ENCODE data around the gene DDX54. TPM values are rescaled to one million over a fixed set of nuclear protein-coding genes. Genes with fewer than 3 reads are reported as not detected.

DDX54 gene
- total RNA-seq, 6 donors from 2014 or later: 43.3 to 81.5 (median 58.9) TPM

GRCh38 chr12:113222730-113223531 is 37.7 kb upstream of the DDX54 start:
- ATAC-seq (ENCODE audit: low FRiP score in 2 of 2): peak; percentile 24 to 56
- peaks cover 0 to 13% (median 7%) of the 10 kb centered on the region in 4 donors for H3K36me3 ChIP-seq
- no peaks in the 10 kb centered on the region for H3K9me3 ChIP-seq
- H3K4me3 ChIP-seq: peak overlapping the region in 3 of 4 donors; percentile 91 to 94 (median 92)
- 10 to 14% methylated on average over 11 of the region's 11 CpGs for WGBS, 2 donors
- no peaks in the 10 kb centered on the region for H3K27me3 ChIP-seq
- TF ChIP-seq POLR2A (IDR thresholded peaks at IDR 0.05): peak in 2 of 4 donors; percentile 17 to 52
- TF ChIP-seq POLR2AphosphoS5 (IDR thresholded peaks at IDR 0.05): peak; percentile 78 to 87
- TF ChIP-seq EP300 (IDR thresholded peaks at IDR 0.05): peak in 2 of 4 donors; percentile 9 to 79
- TF ChIP-seq CTCF (IDR thresholded peaks at IDR 0.05): no peak
- peak in 1 of 2 donors; percentile 89 for DNase-seq
- peaks cover 37 to 56% (median 48%) of the 10 kb centered on the region in 4 donors for H3K4me1 ChIP-seq
- peak overlapping the region; percentile 90 to 96 (median 92) for H3K27ac ChIP-seq

GRCh38 chr12:113221997-113222729 is 36.9 kb upstream of the DDX54 start:
- no peak for ATAC-seq (ENCODE audit: low FRiP score in 2 of 2)
- no peaks in the 10 kb centered on the region for H3K9me3 ChIP-seq
- 11 to 12% methylated on average over 8 to 12 of the region's 12 CpGs for WGBS, 2 donors
- H3K4me3 ChIP-seq: peak overlapping the region; percentile 91 to 97 (median 93)
- DNase-seq: no peak
- peaks cover 33 to 56% (median 43%) of the 10 kb centered on the region in 4 donors for H3K4me1 ChIP-seq
- H3K36me3 ChIP-seq: peaks cover 0 to 6% (median 4%) of the 10 kb centered on the region in 4 donors
- H3K27ac ChIP-seq: peak overlapping the region; percentile 90 to 96 (median 92)
- TF ChIP-seq POLR2AphosphoS5 (IDR thresholded peaks at IDR 0.05): no peak
- TF ChIP-seq EP300 (IDR thresholded peaks at IDR 0.05): no peak
- no peak for TF ChIP-seq CTCF (IDR thresholded peaks at IDR 0.05)
- no peak for TF ChIP-seq POLR2A (IDR thresholded peaks at IDR 0.05)
- H3K27me3 ChIP-seq: no peaks in the 10 kb centered on the region

GRCh38 chr12:113221181-113221996 is 36.1 kb upstream of the DDX54 start, which contains the start of gene TPCN1:
Gene TPCN1 (plus strand): TSS chr12:113221464. CDS start chr12:113226853, 5,389 bp downstream.
- Histone ChIP-seq H3K4me3 (peak within 1 kb of the TSS; percentile 91 to 97 (median 93)), H3K27ac (peak within 1 kb of the TSS; percentile 90 to 96 (median 92)), H3K36me3 (no peaks in the 10 kb centered on the region), H3K4me1 (peaks cover 28 to 59% (median 46%) of the 10 kb centered on the region in 4 donors), H3K9me3 (no peaks in the 10 kb centered on the region), H3K27me3 (no peaks in the 10 kb centered on the region)
- peak; percentile 96 to 100 for DNase-seq
- peak; percentile 97 to 99 for ATAC-seq (ENCODE audit: low FRiP score in 2 of 2)
- 0 to 1% methylated on average over 24 to 34 of the region's 68 CpGs for WGBS, 2 donors
- TF ChIP-seq POLR2A (IDR thresholded peaks at IDR 0.05): peak in 3 of 4 donors; percentile 96 to 100 (median 99)
- peak in 3 of 6 experiments; percentile 41 to 63 (median 47) for TF ChIP-seq CTCF (IDR thresholded peaks at IDR 0.05)
- peak; percentile 90 to 96 for TF ChIP-seq POLR2AphosphoS5 (IDR thresholded peaks at IDR 0.05)
- peak in 1 of 4 donors; percentile 44 for TF ChIP-seq EP300 (IDR thresholded peaks at IDR 0.05)

GRCh38 chr12:113220593-113221180 is 35.4 kb upstream of the DDX54 start:
- peak overlapping the region; percentile 36 to 94 (median 92) for H3K4me3 ChIP-seq
- peaks cover 29 to 65% (median 50%) of the 10 kb centered on the region in 4 donors for H3K4me1 ChIP-seq
- H3K9me3 ChIP-seq: no peaks in the 10 kb centered on the region
- DNase-seq (peak in 1 of 2 donors; percentile 25), ATAC-seq (ENCODE audit: low FRiP score in 2 of 2) (no peak)
- H3K36me3 ChIP-seq: no peaks in the 10 kb centered on the region
- no peaks in the 10 kb centered on the region for H3K27me3 ChIP-seq
- TF ChIP-seq POLR2A (IDR thresholded peaks at IDR 0.05): no peak
- peak; percentile 3 to 7 for TF ChIP-seq POLR2AphosphoS5 (IDR thresholded peaks at IDR 0.05)
- no peak for TF ChIP-seq EP300 (IDR thresholded peaks at IDR 0.05)
- 1% methylated on average over 20 to 23 of the region's 23 CpGs for WGBS, 2 donors
- H3K27ac ChIP-seq: peak overlapping the region; percentile 53 to 76 (median 62)
